GM21825 (cell line): Measurements from ENCODE around the gene LOXHD1.

Experiments used
- ATAC-seq: cut with Tn5 transposase; IDR thresholded peaks from one replicate; pipeline ENCODE4 v1.9.1; 2021; ENCODE audit warnings: mild to moderate bottlenecking, moderate library complexity; ENCODE audit not compliant: unreplicated experiment

LOXHD1 gene

GRCh38 chr18:46546111-46546640 lies 110.8 kb downstream of the LOXHD1 start:
- ATAC-seq, result no peak

- ATAC-seq, result no peak
These were observed 114.5 kb downstream of the LOXHD1 start for GRCh38 chr18:46542545-46542944.

GRCh38 chr18:46541626-46542189 lies 115.3 kb downstream of the LOXHD1 start:
- no peak for ATAC-seq

- ATAC-seq, result no peak
These were observed 118.6 kb downstream of the LOXHD1 start for GRCh38 chr18:46538376-46538775.

- ATAC-seq, result no peak
These were observed 120.7 kb downstream of the LOXHD1 start for GRCh38 chr18:46536215-46536874.

- ATAC-seq, result no peak
These were observed 125.5 kb downstream of the LOXHD1 start for GRCh38 chr18:46531482-46531881.

- ATAC-seq, result no peak
These were observed 129.0 kb downstream of the LOXHD1 start for GRCh38 chr18:46528037-46528436.

- no peak for ATAC-seq
These were observed 137.2 kb downstream of the LOXHD1 start for GRCh38 chr18:46519870-46520269.

- ATAC-seq, result no peak
These were observed 138.6 kb downstream of the LOXHD1 start for GRCh38 chr18:46518438-46518837.

GRCh38 chr18:46516555-46516954 lies 140.5 kb downstream of the LOXHD1 start:
- no peak for ATAC-seq

GRCh38 chr18:46510386-46510785 lies 146.6 kb downstream of the LOXHD1 start:
- ATAC-seq, result no peak

- ATAC-seq, result no peak
These were observed 147.5 kb downstream of the LOXHD1 start for GRCh38 chr18:46509530-46509929.

GRCh38 chr18:46506974-46507586 lies 149.9 kb downstream of the LOXHD1 start:
- ATAC-seq, result no peak

- ATAC-seq, result no peak
These were observed 154.6 kb downstream of the LOXHD1 start for GRCh38 chr18:46502444-46502843.

GRCh38 chr18:46497129-46497528 lies 159.9 kb downstream of the LOXHD1 start:
- ATAC-seq, result no peak

- no peak for ATAC-seq
These were observed 168.4 kb downstream of the LOXHD1 start for GRCh38 chr18:46488471-46489213.

GRCh38 chr18:46485675-46486194 lies 171.3 kb downstream of the LOXHD1 start:
- no peak for ATAC-seq

GRCh38 chr18:46484971-46485370 lies 172.0 kb downstream of the LOXHD1 start:
- no peak for ATAC-seq

GRCh38 chr18:46482831-46483230 lies 174.2 kb downstream of the LOXHD1 start:
- no peak for ATAC-seq

- ATAC-seq, result no peak
These were observed 175.2 kb downstream of the LOXHD1 start for GRCh38 chr18:46481847-46482245.
